GM21381 (cell line): ENCODE results near the gene EML6.
"Not testable (repeated sequence)": the region's sequence is repeated elsewhere in the genome, so short reads cannot be mapped to it uniquely, and the experiment has no call there.

ENCODE experiments used
- ATAC-seq: cut with Tn5 transposase; IDR thresholded peaks from one replicate; pipeline ENCODE4 v1.9.1; 2021; ENCODE audit warnings: mild to moderate bottlenecking, moderate library complexity; ENCODE audit not compliant: unreplicated experiment

EML6 gene

GRCh38 chr2:54871457-54872107 is 148.1 kb downstream of the EML6 start:
- no peak for ATAC-seq

- no peak for ATAC-seq
Measured at GRCh38 chr2:54872780-54873179, 149.3 kb downstream of the EML6 start.

GRCh38 chr2:54873236-54873635 is 149.8 kb downstream of the EML6 start:
- ATAC-seq, result not testable (repeated sequence)

- no peak for ATAC-seq
Measured at GRCh38 chr2:54876764-54877163, 153.3 kb downstream of the EML6 start.

- ATAC-seq, result no peak
Measured at GRCh38 chr2:54878182-54878581, 154.7 kb downstream of the EML6 start.

GRCh38 chr2:54879032-54879431 is 155.6 kb downstream of the EML6 start:
- no peak for ATAC-seq

- no peak for ATAC-seq
Measured at GRCh38 chr2:54879598-54880332, 156.3 kb downstream of the EML6 start.

GRCh38 chr2:54880428-54880827 is 157.0 kb downstream of the EML6 start:
- ATAC-seq, result no peak

- no peak for ATAC-seq
Measured at GRCh38 chr2:54881759-54882158, 158.3 kb downstream of the EML6 start.

GRCh38 chr2:54885891-54886290 is 162.4 kb downstream of the EML6 start:
- ATAC-seq, result no peak

- ATAC-seq, result no peak
Measured at GRCh38 chr2:54887850-54888545, 164.5 kb downstream of the EML6 start.

- ATAC-seq, result no peak
Measured at GRCh38 chr2:54889053-54889452, 165.6 kb downstream of the EML6 start.

- ATAC-seq, result no peak
Measured at GRCh38 chr2:54891909-54892308, 168.4 kb downstream of the EML6 start.

- no peak for ATAC-seq
Measured at GRCh38 chr2:54894467-54894866, 171.0 kb downstream of the EML6 start.

- ATAC-seq, result no peak
Measured at GRCh38 chr2:54895730-54896129, 172.3 kb downstream of the EML6 start.

GRCh38 chr2:54897420-54898310 is 174.2 kb downstream of the EML6 start:
- no peak for ATAC-seq

GRCh38 chr2:54898456-54899226 is 175.2 kb downstream of the EML6 start:
- no peak for ATAC-seq

- ATAC-seq, result no peak
Measured at GRCh38 chr2:54899576-54900200, 176.2 kb downstream of the EML6 start.

GRCh38 chr2:54901224-54901986 is 177.9 kb downstream of the EML6 start:
- ATAC-seq, result no peak
